Glutamatergic neuron (in vitro differentiated cells): ENCODE measurements around the gene MADD. TPM values are rescaled to one million over a fixed set of nuclear protein-coding genes. Genes with fewer than 3 reads are reported as not detected.

Experiments used
- DNase-seq: peaks from one replicate; pipeline ENCODE4 v3.0.0; 2022
- H3K27ac Mint-ChIP-seq: one replicate; pipeline ENCODE4 v1.8.0; 2020; ENCODE audit warnings: mild to moderate bottlenecking, mixed read lengths, inconsistent platforms; ENCODE audit not compliant: unreplicated experiment
- H3K27me3 Mint-ChIP-seq: one replicate; pipeline ENCODE4 v1.8.0; 2020; ENCODE audit warnings: mild to moderate bottlenecking, moderate library complexity, mixed read lengths, inconsistent platforms; ENCODE audit not compliant: unreplicated experiment
- H3K36me3 Mint-ChIP-seq: one replicate; pipeline ENCODE4 v1.8.0; 2020; ENCODE audit warnings: mild to moderate bottlenecking, mixed read lengths, inconsistent platforms; ENCODE audit not compliant: unreplicated experiment
- H3K4me1 Mint-ChIP-seq: one replicate; pipeline ENCODE4 v1.8.0; 2020; ENCODE audit warnings: mild to moderate bottlenecking, low read depth, mixed read lengths, inconsistent platforms; ENCODE audit not compliant: unreplicated experiment
- H3K4me3 Mint-ChIP-seq: one replicate; pipeline ENCODE4 v1.8.0; 2020; ENCODE audit warnings: mild to moderate bottlenecking, mixed read lengths, inconsistent platforms; ENCODE audit not compliant: unreplicated experiment
- H3K9me3 Mint-ChIP-seq: one replicate; pipeline ENCODE4 v1.8.0; 2020; ENCODE audit warnings: mild to moderate bottlenecking, moderate library complexity, mixed read lengths, inconsistent platforms; ENCODE audit not compliant: unreplicated experiment
- total RNA-seq: library from RNA; stranded (reverse); fragmentation: NEBNext Ultra II Directional; extraction: Animal tissue kit (Norgen Biotek cat#: 25700); gene quantifications from one replicate; pipeline ENCODE4 v1.2.1, GENCODE V29; 2021; ENCODE audit not compliant: unreplicated experiment
- TF ChIP-seq, protein P1 (sequence below): fragments of 200-600 bp; sonication (generic); IDR thresholded peaks from one replicate; pipeline ENCODE4 v1.5.0; 2021; ENCODE audit not compliant: partially characterized antibody, unreplicated experiment

Gene MADD
- total RNA-seq, 1 donor from 2014 or later: 115 TPM

DNA sequence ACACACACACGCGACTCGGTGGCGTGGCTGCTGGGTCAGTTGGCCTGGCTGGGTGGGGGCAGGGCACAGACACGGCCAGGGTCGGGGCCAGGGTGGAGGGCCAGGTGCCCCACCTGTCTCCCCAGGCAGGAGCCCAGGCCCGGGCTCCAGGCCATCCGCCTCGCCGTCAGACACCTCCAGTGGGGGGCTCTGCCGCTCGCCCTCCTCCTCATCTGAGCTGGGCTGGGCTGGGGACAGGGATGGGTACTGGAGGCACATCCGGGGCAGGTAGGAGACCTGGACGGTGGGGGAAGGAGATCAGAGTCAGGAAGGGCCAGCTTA, 88.8 kb downstream of the MADD start:
- no peak overlapping the region for H3K4me3 Mint-ChIP-seq
- TF ChIP-seq, protein P1, sequence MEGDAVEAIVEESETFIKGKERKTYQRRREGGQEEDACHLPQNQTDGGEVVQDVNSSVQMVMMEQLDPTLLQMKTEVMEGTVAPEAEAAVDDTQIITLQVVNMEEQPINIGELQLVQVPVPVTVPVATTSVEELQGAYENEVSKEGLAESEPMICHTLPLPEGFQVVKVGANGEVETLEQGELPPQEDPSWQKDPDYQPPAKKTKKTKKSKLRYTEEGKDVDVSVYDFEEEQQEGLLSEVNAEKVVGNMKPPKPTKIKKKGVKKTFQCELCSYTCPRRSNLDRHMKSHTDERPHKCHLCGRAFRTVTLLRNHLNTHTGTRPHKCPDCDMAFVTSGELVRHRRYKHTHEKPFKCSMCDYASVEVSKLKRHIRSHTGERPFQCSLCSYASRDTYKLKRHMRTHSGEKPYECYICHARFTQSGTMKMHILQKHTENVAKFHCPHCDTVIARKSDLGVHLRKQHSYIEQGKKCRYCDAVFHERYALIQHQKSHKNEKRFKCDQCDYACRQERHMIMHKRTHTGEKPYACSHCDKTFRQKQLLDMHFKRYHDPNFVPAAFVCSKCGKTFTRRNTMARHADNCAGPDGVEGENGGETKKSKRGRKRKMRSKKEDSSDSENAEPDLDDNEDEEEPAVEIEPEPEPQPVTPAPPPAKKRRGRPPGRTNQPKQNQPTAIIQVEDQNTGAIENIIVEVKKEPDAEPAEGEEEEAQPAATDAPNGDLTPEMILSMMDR: no peak
- no peak overlapping the region for H3K27ac Mint-ChIP-seq
- DNase-seq: no peak
- no peaks in the 10 kb centered on the region for H3K36me3 Mint-ChIP-seq
- H3K4me1 Mint-ChIP-seq: no peaks in the 10 kb centered on the region
- no peaks in the 10 kb centered on the region for H3K27me3 Mint-ChIP-seq
- peaks cover 5% of the 10 kb centered on the region for H3K9me3 Mint-ChIP-seq

DNA sequence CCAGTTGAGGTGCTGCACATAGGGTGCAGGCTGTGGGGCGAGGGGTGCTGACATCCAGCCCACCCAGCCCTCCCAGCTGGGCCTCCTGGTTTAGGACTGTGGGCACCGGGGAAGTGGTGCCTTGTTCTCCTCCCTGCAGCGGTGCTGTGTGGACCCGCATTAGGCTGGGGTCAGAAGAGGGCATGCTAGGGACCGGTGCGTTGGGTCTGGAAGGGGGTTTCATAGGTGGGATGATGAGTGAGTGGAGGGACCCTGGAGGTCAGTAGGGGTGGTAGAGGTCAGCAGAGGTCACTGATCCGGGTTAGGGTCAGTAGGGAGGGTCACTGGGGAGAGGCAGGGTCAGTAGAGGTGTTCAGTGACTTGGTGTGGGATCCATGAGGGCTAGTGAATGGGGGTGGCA, 89.2 kb downstream of the MADD start:
- TF ChIP-seq, protein P1: no peak
- Mint-ChIP-seq H3K4me1 (no peaks in the 10 kb centered on the region), H3K9me3 (peaks cover 4% of the 10 kb centered on the region), H3K27me3 (no peaks in the 10 kb centered on the region), H3K36me3 (no peaks in the 10 kb centered on the region), H3K27ac (no peak overlapping the region), H3K4me3 (no peak overlapping the region)
- no peak for DNase-seq

DNA sequence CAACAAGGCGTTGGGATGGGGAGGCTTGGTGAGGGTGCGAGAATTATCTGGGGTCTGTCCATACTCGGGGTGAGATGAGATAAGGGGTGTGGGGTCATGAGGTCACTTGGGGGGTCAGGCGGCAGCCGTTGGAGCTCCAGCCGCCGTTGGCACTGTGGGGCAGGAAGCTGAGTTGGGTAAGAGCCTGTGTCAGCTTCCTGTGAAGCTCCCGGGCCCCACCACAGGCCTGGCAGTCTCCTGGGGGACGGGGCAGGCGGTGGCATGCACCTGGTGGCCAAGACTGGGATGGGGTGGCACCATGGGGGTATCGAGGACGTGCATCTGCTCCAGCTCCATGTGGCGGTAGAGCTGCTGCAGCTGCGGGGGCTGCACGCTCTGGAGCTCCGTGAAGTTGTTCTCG, 89.7 kb downstream of the MADD start:
- no peak overlapping the region for H3K4me3 Mint-ChIP-seq
- H3K27ac Mint-ChIP-seq: no peak overlapping the region
- H3K4me1 Mint-ChIP-seq: no peaks in the 10 kb centered on the region
- DNase-seq: no peak
- peaks cover 2% of the 10 kb centered on the region for H3K9me3 Mint-ChIP-seq
- no peaks in the 10 kb centered on the region for H3K36me3 Mint-ChIP-seq
- TF ChIP-seq, protein P1: no peak
- H3K27me3 Mint-ChIP-seq: no peaks in the 10 kb centered on the region

DNA sequence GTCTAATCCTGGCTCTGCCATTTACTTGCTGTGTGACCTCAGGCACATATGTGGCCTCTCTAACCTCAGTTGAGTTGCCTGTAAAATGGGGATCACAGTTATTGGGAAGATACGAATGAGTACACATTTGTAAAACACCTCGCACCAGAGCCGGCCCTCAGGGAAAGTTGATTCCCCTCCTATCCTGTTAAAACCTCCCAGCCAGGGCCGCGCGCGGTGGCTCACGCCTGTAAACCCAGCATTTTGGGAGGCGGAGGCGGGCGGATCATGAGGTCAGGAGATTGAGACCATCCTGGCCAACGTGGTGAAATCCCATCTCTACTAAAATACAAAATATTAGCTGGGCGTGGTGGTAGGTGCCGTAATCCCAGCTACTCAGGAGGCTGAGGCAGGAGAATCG, 90.4 kb downstream of the MADD start:
- H3K9me3 Mint-ChIP-seq: no peaks in the 10 kb centered on the region
- no peaks in the 10 kb centered on the region for H3K27me3 Mint-ChIP-seq
- no peaks in the 10 kb centered on the region for H3K4me1 Mint-ChIP-seq
- DNase-seq: no peak
- TF ChIP-seq, protein P1: no peak
- no peaks in the 10 kb centered on the region for H3K36me3 Mint-ChIP-seq
- H3K4me3 Mint-ChIP-seq: no peak overlapping the region
- no peak overlapping the region for H3K27ac Mint-ChIP-seq

DNA sequence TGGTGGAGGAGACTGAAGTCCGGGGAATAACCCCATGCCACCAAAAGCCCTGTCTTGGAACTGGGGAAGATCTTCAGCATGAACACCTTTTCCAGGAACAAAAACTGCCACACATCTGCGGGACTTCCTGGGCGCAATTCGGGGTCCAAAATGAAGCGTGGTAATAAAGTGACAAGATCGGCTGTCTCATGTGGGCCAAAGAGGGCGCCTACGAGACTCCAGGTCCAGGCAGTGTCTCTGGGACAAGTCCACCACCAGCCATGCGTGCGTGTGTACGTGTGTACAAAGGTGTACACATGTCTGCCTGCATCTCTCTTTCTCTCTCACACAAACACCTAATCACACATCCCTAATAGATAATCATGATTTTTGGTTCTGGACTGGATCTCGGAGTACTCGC, 91.5 kb downstream of the MADD start:
- DNase-seq: no peak
- TF ChIP-seq, protein P1: no peak
- H3K4me3 Mint-ChIP-seq: no peak overlapping the region
- no peaks in the 10 kb centered on the region for H3K4me1 Mint-ChIP-seq
- H3K9me3 Mint-ChIP-seq: no peaks in the 10 kb centered on the region
- no peaks in the 10 kb centered on the region for H3K27me3 Mint-ChIP-seq
- H3K27ac Mint-ChIP-seq: no peak overlapping the region
- no peaks in the 10 kb centered on the region for H3K36me3 Mint-ChIP-seq
